Measurements from ENCODE around the gene ACBD6. TPM values are rescaled to one million over a fixed set of nuclear protein-coding genes. Genes with fewer than 3 reads are reported as not detected.
A peak's percentile ranks its signal among the peaks of the same experiment; 100 is the strongest.

ACBD6 gene
- total RNA-seq, 1 experiment from 2014 or later, result 74.0 TPM

- DNase-seq, result peak; percentile 93
- Histone ChIP-seq H3K4me1 (ENCODE audit: low read length) (peaks cover 9% of the 10 kb centered on the region), H3K9me3 (ENCODE audit: low read length) (no peaks in the 10 kb centered on the region), H3K27ac (ENCODE audit: low read length) (no peak overlapping the region), H3K9me2 (replicated peaks; ENCODE audit: insufficient read depth, low read length) (no peaks in the 10 kb centered on the region), H2AFZ (ENCODE audit: low read length) (0 out of 2 replicates have a peak overlapping the region, but pooled peaks have one; percentile 2), H3K4me2 (ENCODE audit: low read depth, low read length, poor library complexity, severe bottlenecking) (no peak overlapping the region), H3K4me3 (ENCODE audit: low read length) (no peak overlapping the region), H4K20me1 (ENCODE audit: insufficient read depth, low read depth, low read length) (no peaks in the 10 kb centered on the region), H3K9ac (ENCODE audit: low read length) (no peak overlapping the region), H3K79me2 (ENCODE audit: low read length) (no peaks in the 10 kb centered on the region), H3K36me3 (ENCODE audit: insufficient read depth, low read length) (no peaks in the 10 kb centered on the region), H3K27me3 (ENCODE audit: low read length) (no peaks in the 10 kb centered on the region)
Measured at GRCh38 chr1:180252638-180253536, 249.5 kb downstream of the ACBD6 start.

- H3K36me3 ChIP-seq (ENCODE audit: insufficient read depth, low read length), result no peaks in the 10 kb centered on the region
- no peak overlapping the region for H3K4me3 ChIP-seq (ENCODE audit: low read length)
- no peak overlapping the region for H3K4me2 ChIP-seq (ENCODE audit: low read depth, low read length, poor library complexity, severe bottlenecking)
- H3K27ac ChIP-seq (ENCODE audit: low read length), result no peak overlapping the region
- no peak for DNase-seq
- peaks cover 9% of the 10 kb centered on the region for H3K4me1 ChIP-seq (ENCODE audit: low read length)
- H3K27me3 ChIP-seq (ENCODE audit: low read length), result no peaks in the 10 kb centered on the region
- H4K20me1 ChIP-seq (ENCODE audit: insufficient read depth, low read depth, low read length), result no peaks in the 10 kb centered on the region
- H3K9ac ChIP-seq (ENCODE audit: low read length), result no peak overlapping the region
- H3K9me3 ChIP-seq (ENCODE audit: low read length), result no peaks in the 10 kb centered on the region
- H2AFZ ChIP-seq (ENCODE audit: low read length), result 0 out of 2 replicates have a peak overlapping the region, but pooled peaks have one; percentile 2
- H3K9me2 ChIP-seq (replicated peaks; ENCODE audit: insufficient read depth, low read length), result no peaks in the 10 kb centered on the region
- H3K79me2 ChIP-seq (ENCODE audit: low read length), result no peaks in the 10 kb centered on the region
Measured at GRCh38 chr1:180251526-180252305, 250.7 kb downstream of the ACBD6 start.

DNA sequence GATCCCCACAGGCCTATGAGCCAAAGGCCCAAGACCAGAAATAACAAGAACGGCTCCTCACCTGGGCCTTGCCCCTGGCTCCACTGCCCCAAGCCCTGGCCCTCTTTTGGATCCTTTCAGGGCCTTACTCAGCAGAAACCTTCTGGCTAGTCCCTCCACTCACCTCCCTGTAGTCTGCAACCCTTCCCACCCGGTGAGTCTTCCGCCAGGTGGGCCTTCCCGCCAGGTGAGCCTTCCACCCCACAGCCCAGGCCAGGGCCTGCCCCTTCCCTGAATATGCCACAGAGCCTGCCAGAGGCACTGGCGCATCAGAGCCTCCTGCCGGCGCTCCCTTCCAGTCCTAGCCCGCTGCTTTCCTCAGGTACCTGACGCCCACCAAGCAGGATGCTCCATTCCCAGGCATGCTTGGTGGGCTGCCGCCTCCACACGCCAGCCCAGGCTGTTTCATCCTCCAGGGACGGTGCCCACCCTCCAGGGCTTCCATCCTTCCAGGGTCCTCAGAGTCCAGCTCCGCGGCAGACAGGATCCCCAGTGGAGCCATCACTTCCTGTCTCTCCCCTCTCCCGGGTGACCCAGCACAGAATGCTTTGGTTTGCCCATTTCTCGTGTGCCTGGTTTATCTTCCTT lies 251.4 kb downstream of the ACBD6 start:
- Histone ChIP-seq H3K9ac (ENCODE audit: low read length) (no peak overlapping the region), H4K20me1 (ENCODE audit: insufficient read depth, low read depth, low read length) (no peaks in the 10 kb centered on the region), H3K27me3 (ENCODE audit: low read length) (no peaks in the 10 kb centered on the region), H3K9me2 (replicated peaks; ENCODE audit: insufficient read depth, low read length) (no peaks in the 10 kb centered on the region), H3K9me3 (ENCODE audit: low read length) (no peaks in the 10 kb centered on the region), H3K79me2 (ENCODE audit: low read length) (no peaks in the 10 kb centered on the region), H3K4me2 (ENCODE audit: low read depth, low read length, poor library complexity, severe bottlenecking) (no peak overlapping the region), H3K36me3 (ENCODE audit: insufficient read depth, low read length) (no peaks in the 10 kb centered on the region), H3K27ac (ENCODE audit: low read length) (no peak overlapping the region), H3K4me1 (ENCODE audit: low read length) (peaks cover 9% of the 10 kb centered on the region), H2AFZ (ENCODE audit: low read length) (no peak overlapping the region), H3K4me3 (ENCODE audit: low read length) (no peak overlapping the region)
- DNase-seq, result no peak

GRCh38 chr1:180250499-180250770 lies 251.9 kb downstream of the ACBD6 start:
- H3K27ac ChIP-seq (ENCODE audit: low read length), result no peak overlapping the region
- no peaks in the 10 kb centered on the region for H4K20me1 ChIP-seq (ENCODE audit: insufficient read depth, low read depth, low read length)
- no peaks in the 10 kb centered on the region for H3K9me2 ChIP-seq (replicated peaks; ENCODE audit: insufficient read depth, low read length)
- no peaks in the 10 kb centered on the region for H3K27me3 ChIP-seq (ENCODE audit: low read length)
- H3K9me3 ChIP-seq (ENCODE audit: low read length), result no peaks in the 10 kb centered on the region
- no peak for DNase-seq
- no peak overlapping the region for H3K4me3 ChIP-seq (ENCODE audit: low read length)
- H3K4me2 ChIP-seq (ENCODE audit: low read depth, low read length, poor library complexity, severe bottlenecking), result no peak overlapping the region
- no peak overlapping the region for H3K9ac ChIP-seq (ENCODE audit: low read length)
- no peaks in the 10 kb centered on the region for H3K36me3 ChIP-seq (ENCODE audit: insufficient read depth, low read length)
- no peaks in the 10 kb centered on the region for H3K79me2 ChIP-seq (ENCODE audit: low read length)
- H2AFZ ChIP-seq (ENCODE audit: low read length), result no peak overlapping the region
- peaks cover 4% of the 10 kb centered on the region for H3K4me1 ChIP-seq (ENCODE audit: low read length)

DNA sequence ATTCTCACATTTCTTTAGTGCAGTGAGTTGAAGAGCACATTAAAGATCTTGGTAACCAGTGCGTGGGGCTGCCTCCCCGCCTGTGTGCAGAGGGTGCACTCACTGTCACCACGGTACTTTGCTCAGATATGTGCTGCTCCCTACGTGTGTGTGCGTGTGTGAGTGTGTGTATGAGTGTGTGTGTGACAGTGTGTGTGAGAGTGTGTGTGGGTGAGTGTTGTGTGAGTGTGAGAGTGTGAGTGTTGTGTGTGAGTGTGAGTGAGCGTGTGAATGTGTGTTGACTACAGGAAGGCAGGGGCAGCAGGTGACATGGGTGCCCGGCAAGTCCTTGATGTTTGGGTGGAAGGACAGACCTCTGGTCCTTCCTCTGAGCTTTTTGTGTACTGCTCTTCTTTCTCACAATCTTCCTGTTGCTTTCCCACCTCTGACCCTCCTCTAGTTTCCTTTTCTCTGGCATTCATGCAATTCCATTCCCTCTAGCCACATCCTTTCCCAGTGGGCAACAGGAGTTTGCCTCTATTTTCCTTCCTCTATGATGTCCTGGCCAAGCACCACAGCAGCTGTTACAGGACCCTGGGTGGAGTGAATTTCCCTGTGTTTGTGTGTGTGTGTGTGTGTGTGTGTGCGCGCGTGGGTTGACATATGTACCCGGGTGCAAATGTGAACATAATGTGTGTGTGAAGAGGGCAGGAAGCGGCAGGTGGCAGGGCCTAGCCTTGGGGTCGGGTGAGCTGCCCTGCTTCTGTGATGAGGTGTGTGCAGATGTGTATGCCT lies 252.5 kb downstream of the ACBD6 start:
- no peaks in the 10 kb centered on the region for H3K27me3 ChIP-seq (ENCODE audit: low read length)
- no peaks in the 10 kb centered on the region for H3K9me3 ChIP-seq (ENCODE audit: low read length)
- H3K79me2 ChIP-seq (ENCODE audit: low read length), result no peaks in the 10 kb centered on the region
- no peaks in the 10 kb centered on the region for H3K36me3 ChIP-seq (ENCODE audit: insufficient read depth, low read length)
- DNase-seq, result no peak
- H3K9ac ChIP-seq (ENCODE audit: low read length), result no peak overlapping the region
- no peak overlapping the region for H3K4me3 ChIP-seq (ENCODE audit: low read length)
- H3K9me2 ChIP-seq (replicated peaks; ENCODE audit: insufficient read depth, low read length), result no peaks in the 10 kb centered on the region
- H3K4me2 ChIP-seq (ENCODE audit: low read depth, low read length, poor library complexity, severe bottlenecking), result no peak overlapping the region
- no peaks in the 10 kb centered on the region for H3K4me1 ChIP-seq (ENCODE audit: low read length)
- H3K27ac ChIP-seq (ENCODE audit: low read length), result no peak overlapping the region
- H2AFZ ChIP-seq (ENCODE audit: low read length), result no peak overlapping the region
- H4K20me1 ChIP-seq (ENCODE audit: insufficient read depth, low read depth, low read length), result no peaks in the 10 kb centered on the region

GRCh38 chr1:180248731-180249681 lies 253.4 kb downstream of the ACBD6 start:
- Histone ChIP-seq H3K27ac (ENCODE audit: low read length) (no peak overlapping the region), H3K9me2 (replicated peaks; ENCODE audit: insufficient read depth, low read length) (no peaks in the 10 kb centered on the region), H3K79me2 (ENCODE audit: low read length) (no peaks in the 10 kb centered on the region), H3K9me3 (ENCODE audit: low read length) (no peaks in the 10 kb centered on the region), H2AFZ (ENCODE audit: low read length) (no peak overlapping the region), H3K4me2 (ENCODE audit: low read depth, low read length, poor library complexity, severe bottlenecking) (no peak overlapping the region), H3K36me3 (ENCODE audit: insufficient read depth, low read length) (no peaks in the 10 kb centered on the region), H3K9ac (ENCODE audit: low read length) (no peak overlapping the region), H3K4me1 (ENCODE audit: low read length) (no peaks in the 10 kb centered on the region), H4K20me1 (ENCODE audit: insufficient read depth, low read depth, low read length) (no peaks in the 10 kb centered on the region), H3K4me3 (ENCODE audit: low read length) (no peak overlapping the region), H3K27me3 (ENCODE audit: low read length) (no peaks in the 10 kb centered on the region)
- DNase-seq, result peak; percentile 77

GRCh38 chr1:180248176-180248575 lies 254.2 kb downstream of the ACBD6 start:
- no peak overlapping the region for H3K4me2 ChIP-seq (ENCODE audit: low read depth, low read length, poor library complexity, severe bottlenecking)
- H3K4me3 ChIP-seq (ENCODE audit: low read length), result no peak overlapping the region
- H3K9me3 ChIP-seq (ENCODE audit: low read length), result no peaks in the 10 kb centered on the region
- H3K27me3 ChIP-seq (ENCODE audit: low read length), result no peaks in the 10 kb centered on the region
- H2AFZ ChIP-seq (ENCODE audit: low read length), result no peak overlapping the region
- no peak overlapping the region for H3K27ac ChIP-seq (ENCODE audit: low read length)
- no peaks in the 10 kb centered on the region for H3K9me2 ChIP-seq (replicated peaks; ENCODE audit: insufficient read depth, low read length)
- H3K9ac ChIP-seq (ENCODE audit: low read length), result no peak overlapping the region
- H4K20me1 ChIP-seq (ENCODE audit: insufficient read depth, low read depth, low read length), result no peaks in the 10 kb centered on the region
- no peaks in the 10 kb centered on the region for H3K4me1 ChIP-seq (ENCODE audit: low read length)
- no peaks in the 10 kb centered on the region for H3K79me2 ChIP-seq (ENCODE audit: low read length)
- no peaks in the 10 kb centered on the region for H3K36me3 ChIP-seq (ENCODE audit: insufficient read depth, low read length)
- no peak for DNase-seq

Measured in Karpas-422 (cell line).